Sciatic nerve (tissue), 2 donors: Measurements from ENCODE around the gene CCN5. TPM values are rescaled to one million over a fixed set of nuclear protein-coding genes. Genes with fewer than 3 reads are reported as not detected.

Experiments used
- ATAC-seq: fragments of 200-7000 bp; cut with Tn5 transposase; one replicate; pipeline ENCODE4 v1.9.1; 2020; ENCODE audit warnings: mild to moderate bottlenecking, moderate library complexity
- DNase-seq: peaks from one replicate; pipeline ENCODE4 v3.0.0-alpha.2; 2020; ENCODE audit warnings: low spot score
- intact Hi-C: fragments of 100-400 bp; cut with DNase I; formaldehyde crosslinking; loops from one replicate; pipeline ENCODE4 v1.14.2; 2022
- total RNA-seq: library from RNA; stranded (reverse); fragmentation: NEBNext Ultra II Directional; extraction: Animal tissue kit (Norgen Biotek cat#: 25700); gene quantifications from one replicate; pipeline ENCODE4 v1.2.1, GENCODE V29; 2021
- donor health status: DM: no; HTN: no; CAD: no.
- donor health status: DM: no; HTN: no; CAD: no.

Gene CCN5
- total RNA-seq, 1 donor from 2014 or later, result 147 TPM

DNA sequence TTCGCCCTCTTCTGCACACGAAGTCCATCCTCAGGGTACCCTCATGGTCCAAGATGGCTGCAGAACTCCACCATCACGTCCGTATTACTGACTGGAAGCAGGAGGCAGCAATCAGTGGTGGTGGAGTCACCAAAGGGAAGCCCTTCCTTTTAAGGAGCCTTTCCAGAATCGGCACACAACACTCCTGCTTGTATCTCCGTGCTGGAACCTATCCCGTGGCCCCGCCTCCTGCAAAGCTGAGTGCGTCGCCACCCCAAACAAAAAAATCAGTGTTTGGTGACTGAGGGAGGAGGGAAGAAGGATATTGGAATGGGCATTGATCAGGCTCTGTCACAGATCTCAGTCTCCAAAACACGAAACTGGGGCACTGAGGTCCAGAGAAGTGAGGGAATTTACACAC lies 5.8 kb upstream of the CCN5 start:
- DNase-seq (peak; percentile 41), ATAC-seq (no peak)
- intact Hi-C loops, result no loop called here

GRCh38 chr20:44709797-44710196 lies 5.4 kb upstream of the CCN5 start:
- peak; percentile 38 for DNase-seq
- intact Hi-C loops, result no loop called here
- no peak for ATAC-seq

DNA sequence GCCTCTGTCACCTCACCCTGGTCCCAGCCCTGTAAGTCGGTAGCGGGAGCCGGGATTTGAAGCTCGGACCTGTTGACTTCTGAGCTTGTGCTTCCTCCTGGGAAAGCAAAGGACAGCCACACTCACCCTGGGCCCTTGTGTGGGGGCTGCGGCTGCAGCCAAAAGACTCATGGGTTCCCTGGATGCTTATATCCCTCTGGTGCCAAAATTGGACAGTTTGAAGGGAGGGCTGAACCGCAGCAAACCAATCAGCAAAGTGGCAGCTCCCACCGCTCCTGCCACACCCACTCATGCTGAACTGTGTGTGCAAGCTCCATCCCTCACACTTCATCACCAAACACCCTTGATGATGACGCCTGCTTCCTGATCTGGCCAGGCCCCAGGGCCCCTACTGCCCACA lies 3.9 kb upstream of the CCN5 start:
- DNase-seq (peak; percentile 38), ATAC-seq (no peak)
- intact Hi-C loops, result no loop called here

DNA sequence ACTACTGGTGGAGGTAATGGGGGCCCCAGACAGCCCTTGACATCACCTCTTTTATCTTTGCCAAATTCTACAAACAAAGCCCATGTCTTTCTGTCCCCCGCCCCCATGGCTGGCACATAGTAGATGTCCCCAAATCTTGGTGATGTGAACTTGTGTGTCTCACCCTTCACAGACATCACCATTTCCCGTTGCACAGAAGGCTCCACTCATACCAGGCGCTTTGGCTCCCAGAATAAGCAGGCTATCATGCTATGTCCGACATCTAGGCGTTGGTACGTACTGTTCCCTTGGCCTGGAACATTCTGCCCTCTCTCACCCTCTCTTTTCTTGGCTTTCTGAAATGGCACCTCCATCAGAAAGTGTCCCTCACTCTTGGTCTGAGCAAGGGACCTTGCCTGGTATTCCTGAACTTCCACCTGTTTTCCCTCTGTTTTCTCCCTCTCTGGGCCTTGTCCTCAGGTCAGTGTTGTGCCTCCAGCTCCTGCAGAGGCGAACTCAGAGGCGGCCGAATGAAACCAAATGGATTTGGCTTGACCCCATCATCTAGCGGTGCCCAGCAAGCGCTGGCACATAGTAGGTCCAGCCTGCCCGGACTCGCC lies 968 bp upstream of the CCN5 start:
- ATAC-seq (peak; percentile 37), DNase-seq (no peak)
- intact Hi-C loops, result no loop called here

DNA sequence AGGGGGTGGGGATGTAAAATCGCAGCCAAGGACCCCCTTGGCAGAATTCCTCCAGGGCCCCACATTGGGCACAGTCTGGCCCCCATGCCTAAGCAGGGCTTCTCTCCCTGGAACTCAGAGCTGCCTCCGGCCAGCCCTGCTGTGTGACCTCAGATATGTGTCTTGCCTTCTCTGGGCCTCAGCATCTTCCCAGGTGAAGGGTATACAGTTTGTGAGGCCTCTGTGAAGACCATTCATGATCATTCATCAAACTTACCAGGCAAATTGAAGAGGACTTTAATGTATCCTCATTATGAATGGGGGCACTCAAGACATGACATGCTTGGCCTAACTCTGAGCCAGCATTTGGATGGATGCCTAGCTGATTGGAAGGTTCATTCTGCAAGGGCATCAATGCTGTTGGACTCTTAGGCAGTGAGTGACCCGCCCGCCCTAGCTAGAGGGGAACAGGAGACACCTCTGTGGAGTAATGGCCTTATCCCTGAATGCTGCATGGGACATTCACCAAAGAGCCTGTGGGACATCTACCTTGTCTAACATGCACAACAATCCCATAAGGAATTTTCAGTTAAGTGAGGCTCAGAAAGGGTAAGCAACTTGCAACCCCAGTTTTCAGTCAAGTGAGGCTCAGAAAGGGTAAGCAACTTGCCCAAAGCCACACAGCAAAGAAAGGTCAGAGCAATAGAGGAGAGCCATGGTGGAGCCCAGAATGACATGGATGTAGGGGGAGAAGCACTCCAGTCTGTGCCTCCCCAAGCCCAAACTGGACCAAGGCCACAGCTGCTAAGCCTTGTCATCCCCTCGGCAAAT lies 535 bp downstream of the CCN5 start:
- intact Hi-C loops, result no loop called here
- no peak for DNase-seq
- no peak for ATAC-seq

GRCh38 chr20:44716309-44717106 lies 1.3 kb downstream of the CCN5 start:
- ATAC-seq (no peak), DNase-seq (peak; percentile 55)
- intact Hi-C loops, result no loop called here

GRCh38 chr20:44717986-44718385 lies 2.8 kb downstream of the CCN5 start:
- DNase-seq, result no peak
- ATAC-seq, result no peak
- intact Hi-C loops, result no loop called here

- intact Hi-C loops, result no loop called here
- ATAC-seq (no peak), DNase-seq (no peak)
Observed at GRCh38 chr20:44719841-44720240, 4.7 kb downstream of the CCN5 start.

DNA sequence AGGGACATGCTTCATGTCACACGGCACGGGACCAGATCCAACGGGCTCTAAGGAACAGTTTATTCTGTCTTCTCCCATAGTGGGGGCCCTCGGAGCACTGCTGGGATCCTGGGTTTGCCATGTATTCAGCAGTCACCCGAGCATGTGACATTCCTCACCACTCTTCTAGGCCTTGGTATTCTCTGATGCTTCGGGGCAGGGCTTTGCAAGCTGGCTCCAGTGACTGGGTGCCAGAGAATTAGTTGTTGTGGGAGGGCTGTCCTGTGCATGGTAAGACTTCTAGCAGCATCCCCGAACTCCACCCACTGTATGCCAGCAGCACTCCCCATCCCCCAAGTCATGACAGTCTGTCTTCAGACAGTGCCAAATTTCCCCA lies 5.4 kb downstream of the CCN5 start:
- intact Hi-C loops, result no loop called here
- ATAC-seq (peak; percentile 16), DNase-seq (no peak)

GRCh38 chr20:44720997-44721784 lies 6.0 kb downstream of the CCN5 start:
- intact Hi-C loops, result no loop called here
- ATAC-seq, result peak; percentile 82
- DNase-seq, result no peak

DNA sequence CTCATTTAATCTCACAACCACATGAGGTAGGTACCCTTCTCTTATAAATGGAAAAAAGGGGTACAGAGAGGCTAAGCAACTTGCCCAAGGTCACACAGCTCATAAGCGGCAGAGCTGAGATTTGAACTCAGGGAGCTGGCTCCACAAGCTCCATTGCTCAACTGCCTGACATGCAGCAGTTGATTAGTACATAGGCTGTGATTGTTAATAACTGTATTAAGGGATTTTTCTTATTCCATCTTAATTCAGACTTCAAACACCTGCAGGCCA lies 6.6 kb downstream of the CCN5 start:
- DNase-seq (no peak), ATAC-seq (no peak)
- intact Hi-C loops, result no loop called here

- intact Hi-C loops, result no loop called here
- ATAC-seq, result no peak
- no peak for DNase-seq
Observed at GRCh38 chr20:44722990-44723389, 7.8 kb downstream of the CCN5 start.

DNA sequence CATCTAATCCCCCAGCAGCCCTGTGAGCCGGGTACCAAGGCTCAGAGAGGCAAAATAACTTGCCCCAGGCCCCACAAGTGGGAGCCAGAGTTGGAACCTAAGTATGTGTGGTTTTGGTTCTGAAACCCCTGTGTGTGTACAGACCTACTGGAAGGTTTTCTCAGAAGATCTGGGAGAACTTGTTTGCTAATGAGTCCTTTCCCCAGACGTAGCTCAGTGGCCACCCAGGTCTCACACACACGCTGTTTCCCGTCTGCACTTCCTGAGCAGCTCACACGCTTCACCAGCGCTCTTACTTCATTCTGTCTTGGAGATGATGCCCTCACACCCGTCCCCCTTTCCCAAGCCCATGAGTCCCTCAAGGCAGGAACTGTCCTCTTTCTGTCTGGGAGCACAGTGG lies 8.2 kb downstream of the CCN5 start:
- intact Hi-C loops, result no loop called here

DNA sequence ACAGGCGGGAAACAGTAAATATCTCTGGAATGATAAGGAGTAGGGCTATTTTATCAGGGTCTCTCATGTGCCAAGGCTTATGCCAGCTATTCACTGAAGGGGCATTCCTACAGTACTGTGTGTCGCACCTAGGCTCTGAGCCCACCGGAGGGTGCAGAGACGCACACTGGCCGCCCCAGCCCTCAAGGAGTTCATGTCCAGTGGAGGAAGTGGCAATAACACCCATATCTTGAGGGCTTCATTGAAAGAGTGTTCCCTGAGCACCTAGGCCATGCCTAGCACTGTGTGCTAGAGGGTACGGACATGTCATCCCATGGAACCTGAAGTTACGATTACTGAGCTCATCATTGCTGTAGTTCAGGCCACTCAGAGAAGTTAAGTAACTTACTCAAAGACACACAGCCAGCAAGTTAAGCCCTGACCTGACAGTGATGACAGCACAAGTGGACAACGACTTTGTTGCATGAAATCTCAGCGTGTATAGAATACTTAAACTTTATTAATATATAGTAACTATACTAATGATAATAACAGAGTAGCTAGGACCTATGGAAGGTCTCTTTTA lies 8.7 kb downstream of the CCN5 start:
- intact Hi-C loops, result no loop called here
- DNase-seq, result no peak

More for the DNA sequence above, 8.2 kb downstream of the CCN5 start:
- DNase-seq, result no peak
- no peak for ATAC-seq

DNA sequence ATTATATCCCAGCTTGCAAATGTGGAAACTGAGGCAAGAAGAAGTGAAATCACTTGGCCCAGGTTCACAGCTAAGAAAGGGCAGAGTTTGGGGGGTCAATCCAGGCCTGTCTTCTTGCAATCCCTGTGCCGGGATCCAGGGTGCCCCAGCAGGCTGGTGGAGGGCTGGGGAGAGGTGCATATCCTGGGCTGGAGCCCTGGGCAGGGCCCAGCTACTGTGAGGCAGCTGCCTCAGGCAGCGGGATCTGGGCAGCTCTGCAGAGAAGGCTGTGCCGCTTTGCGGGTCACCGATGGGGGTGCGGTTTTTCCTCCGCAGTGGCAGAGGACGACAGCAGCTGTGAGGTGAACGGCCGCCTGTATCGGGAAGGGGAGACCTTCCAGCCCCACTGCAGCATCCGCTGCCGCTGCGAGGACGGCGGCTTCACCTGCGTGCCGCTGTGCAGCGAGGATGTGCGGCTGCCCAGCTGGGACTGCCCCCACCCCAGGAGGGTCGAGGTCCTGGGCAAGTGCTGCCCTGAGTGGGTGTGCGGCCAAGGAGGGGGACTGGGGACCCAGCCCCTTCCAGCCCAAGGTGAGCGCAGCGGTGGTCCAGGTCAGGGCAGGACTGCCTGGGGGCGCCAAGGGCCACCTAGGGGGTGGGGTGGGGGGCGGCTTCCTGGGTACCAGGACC lies 9.4 kb downstream of the CCN5 start:
- DNase-seq, result no peak
- intact Hi-C loops, result no loop called here
- no peak for ATAC-seq

More for the DNA sequence above, 8.7 kb downstream of the CCN5 start:
- ATAC-seq, result no peak

GRCh38 chr20:44725837-44726236 lies 10.7 kb downstream of the CCN5 start:
- DNase-seq, result no peak
- intact Hi-C loops, result no loop called here
- no peak for ATAC-seq

- intact Hi-C loops, result no loop called here
- no peak for ATAC-seq
- no peak for DNase-seq
Observed at GRCh38 chr20:44727039-44727438, 11.9 kb downstream of the CCN5 start.

DNA sequence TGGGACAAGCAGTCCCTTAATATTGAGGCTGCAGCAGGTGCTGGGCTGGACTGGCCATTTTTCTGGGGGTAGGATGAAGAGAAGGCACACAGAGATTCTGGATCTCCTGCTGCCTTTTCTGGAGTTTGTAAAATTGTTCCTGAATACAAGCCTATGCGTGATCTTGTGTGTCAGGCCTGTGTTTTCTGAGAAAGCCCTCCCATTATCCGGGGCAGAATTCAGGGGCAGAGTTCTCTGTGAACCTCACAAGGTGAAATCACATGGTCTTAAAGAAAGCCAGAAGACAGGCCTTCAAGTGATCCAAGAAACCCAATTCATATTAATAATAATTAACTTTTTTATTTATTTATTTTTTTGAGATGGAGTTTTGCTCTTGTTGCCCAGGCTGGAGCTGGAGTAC lies 12.5 kb downstream of the CCN5 start:
- DNase-seq (no peak), ATAC-seq (no peak)
- intact Hi-C loops, result no loop called here
